ENCODE measurements around the gene KIAA0513.

DNA sequence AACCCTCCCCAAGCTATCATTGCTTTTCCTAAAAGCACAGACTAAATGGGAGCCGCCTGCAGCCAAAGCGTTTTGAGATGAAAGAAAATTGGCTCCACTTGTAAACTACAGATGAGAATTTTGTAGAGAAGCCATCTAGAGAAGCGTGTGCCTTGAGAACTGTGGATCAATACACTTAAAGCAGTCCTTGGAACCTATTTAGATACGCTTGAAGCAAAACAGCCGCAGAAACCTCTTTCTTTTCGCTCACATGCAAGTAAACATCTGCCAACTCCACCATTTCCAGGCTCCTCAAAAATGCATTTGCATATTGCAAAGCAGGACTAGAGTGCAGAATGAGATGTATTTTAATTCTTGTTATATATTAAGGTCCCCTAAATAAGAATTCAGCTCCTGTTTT lies 13.1 kb downstream of the KIAA0513 start:
- no peak for TF ChIP-seq POLR2A (IDR thresholded peaks at IDR 0.05)
- TF ChIP-seq, protein P1, sequence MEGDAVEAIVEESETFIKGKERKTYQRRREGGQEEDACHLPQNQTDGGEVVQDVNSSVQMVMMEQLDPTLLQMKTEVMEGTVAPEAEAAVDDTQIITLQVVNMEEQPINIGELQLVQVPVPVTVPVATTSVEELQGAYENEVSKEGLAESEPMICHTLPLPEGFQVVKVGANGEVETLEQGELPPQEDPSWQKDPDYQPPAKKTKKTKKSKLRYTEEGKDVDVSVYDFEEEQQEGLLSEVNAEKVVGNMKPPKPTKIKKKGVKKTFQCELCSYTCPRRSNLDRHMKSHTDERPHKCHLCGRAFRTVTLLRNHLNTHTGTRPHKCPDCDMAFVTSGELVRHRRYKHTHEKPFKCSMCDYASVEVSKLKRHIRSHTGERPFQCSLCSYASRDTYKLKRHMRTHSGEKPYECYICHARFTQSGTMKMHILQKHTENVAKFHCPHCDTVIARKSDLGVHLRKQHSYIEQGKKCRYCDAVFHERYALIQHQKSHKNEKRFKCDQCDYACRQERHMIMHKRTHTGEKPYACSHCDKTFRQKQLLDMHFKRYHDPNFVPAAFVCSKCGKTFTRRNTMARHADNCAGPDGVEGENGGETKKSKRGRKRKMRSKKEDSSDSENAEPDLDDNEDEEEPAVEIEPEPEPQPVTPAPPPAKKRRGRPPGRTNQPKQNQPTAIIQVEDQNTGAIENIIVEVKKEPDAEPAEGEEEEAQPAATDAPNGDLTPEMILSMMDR (IDR thresholded peaks at IDR 0.05), result no peak
